ENCODE measurements around the gene COPZ2. TPM values are rescaled to one million over a fixed set of nuclear protein-coding genes. Genes with fewer than 3 reads are reported as not detected.
"Not testable (repeated sequence)": the region's sequence is repeated elsewhere in the genome, so short reads cannot be mapped to it uniquely, and the experiment has no call there.

Gene COPZ2
- total RNA-seq, 1 donor from 2014 or later = 0.30 TPM

- Histone ChIP-seq H3F3A (ENCODE audit: low read depth) (peaks cover 29% of the 10 kb centered on the region), H2AFZ (replicated peaks) (no peak overlapping the region), H3K36me3 (no peaks in the 10 kb centered on the region), H3K27me3 (peaks cover 27% of the 10 kb centered on the region), H3K27ac (no peak overlapping the region), H3K79me2 (ENCODE audit: low read depth) (no peaks in the 10 kb centered on the region), H3K4me2 (peak overlapping the region; percentile 91), H3K9me3 (ENCODE audit: low read depth) (no peaks in the 10 kb centered on the region), H3K9ac (no peak overlapping the region), H4K20me1 (ENCODE audit: low read depth) (no peaks in the 10 kb centered on the region), H3K4me1 (peaks cover 11% of the 10 kb centered on the region), H3K4me3 (peak overlapping the region; percentile 52)
- peak overlapping the region; percentile 19 for H3K4me3 Mint-ChIP-seq
- peaks cover 18% of the 10 kb centered on the region for H3K27me3 Mint-ChIP-seq (ENCODE audit: insufficient read depth, low read depth)
- H3K4me1 Mint-ChIP-seq = peaks cover 53% of the 10 kb centered on the region
- H3K36me3 Mint-ChIP-seq = no peaks in the 10 kb centered on the region
- no peaks in the 10 kb centered on the region for H3K9me3 Mint-ChIP-seq
- no peak for DNase-seq (ENCODE audit: low spot score)
- H3K27ac Mint-ChIP-seq = peak overlapping the region; percentile 2
- TF ChIP-seq EZH2 (IDR thresholded peaks at IDR 0.05) (no peak), EZH2phosphoT487 (IDR thresholded peaks at IDR 0.05) (no peak), CTCF (IDR thresholded peaks at IDR 0.05) (no peak)
These were observed 14.7 kb downstream of the COPZ2 start for GRCh38 chr17:48022901-48023300.

GRCh38 chr17:48021934-48022333 is 15.7 kb downstream of the COPZ2 start:
- peaks cover 20% of the 10 kb centered on the region for H3K27me3 Mint-ChIP-seq (ENCODE audit: insufficient read depth, low read depth)
- TF ChIP-seq CTCF (IDR thresholded peaks at IDR 0.05) (no peak), EZH2 (IDR thresholded peaks at IDR 0.05) (no peak), EZH2phosphoT487 (IDR thresholded peaks at IDR 0.05) (no peak)
- peaks cover 29% of the 10 kb centered on the region for H3F3A ChIP-seq (ENCODE audit: low read depth)

GRCh38 chr17:48017817-48018158 is 19.8 kb downstream of the COPZ2 start:
- Mint-ChIP-seq H3K27ac (peak overlapping the region; percentile 93), H3K4me3 (peak overlapping the region; percentile 43), H3K4me1 (peaks cover 60% of the 10 kb centered on the region)
- not testable (repeated sequence) for H3K9me3 ChIP-seq (ENCODE audit: low read depth); H3K4me2 ChIP-seq; H3K27me3 ChIP-seq; H4K20me1 ChIP-seq (ENCODE audit: low read depth); H3K79me2 ChIP-seq (ENCODE audit: low read depth); DNase-seq (ENCODE audit: low spot score); H3K4me3 ChIP-seq; H3K36me3 Mint-ChIP-seq; H3K9me3 Mint-ChIP-seq; H3K36me3 ChIP-seq; H3K27me3 Mint-ChIP-seq (ENCODE audit: insufficient read depth, low read depth); H3K9ac ChIP-seq; H3K27ac ChIP-seq
- Histone ChIP-seq H2AFZ (replicated peaks) (peak overlapping the region; percentile 36), H3K4me1 (peaks cover 46% of the 10 kb centered on the region), H3F3A (ENCODE audit: low read depth) (peaks cover 40% of the 10 kb centered on the region)

More at GRCh38 chr17:48021934-48022333, 15.7 kb downstream of the COPZ2 start:
- Mint-ChIP-seq H3K4me1 (peaks cover 52% of the 10 kb centered on the region), H3K36me3 (no peaks in the 10 kb centered on the region), H3K4me3 (no peak overlapping the region), H3K27ac (no peak overlapping the region), H3K9me3 (no peaks in the 10 kb centered on the region)
- peaks cover 16% of the 10 kb centered on the region for H3K4me1 ChIP-seq
- no peaks in the 10 kb centered on the region for H4K20me1 ChIP-seq (ENCODE audit: low read depth)
- no peak overlapping the region for H3K4me3 ChIP-seq
- H3K4me2 ChIP-seq = no peak overlapping the region
- no peaks in the 10 kb centered on the region for H3K9me3 ChIP-seq (ENCODE audit: low read depth)
- H2AFZ ChIP-seq (replicated peaks) = no peak overlapping the region
- H3K9ac ChIP-seq = no peak overlapping the region
- DNase-seq (ENCODE audit: low spot score) = no peak
- peaks cover 27% of the 10 kb centered on the region for H3K27me3 ChIP-seq
- H3K36me3 ChIP-seq = no peaks in the 10 kb centered on the region
- H3K27ac ChIP-seq = no peak overlapping the region
- H3K79me2 ChIP-seq (ENCODE audit: low read depth) = no peaks in the 10 kb centered on the region

GRCh38 chr17:48016112-48016511 is 21.5 kb downstream of the COPZ2 start:
- H3K9me3 ChIP-seq (ENCODE audit: low read depth) = no peaks in the 10 kb centered on the region
- no peaks in the 10 kb centered on the region for H3K36me3 ChIP-seq
- H3K4me1 ChIP-seq = peaks cover 60% of the 10 kb centered on the region
- H4K20me1 ChIP-seq (ENCODE audit: low read depth) = no peaks in the 10 kb centered on the region
- H3K9ac ChIP-seq = no peak overlapping the region
- H3K27me3 ChIP-seq = no peaks in the 10 kb centered on the region
- H3K27ac Mint-ChIP-seq = peak overlapping the region; percentile 87
- no peak overlapping the region for H3K4me3 Mint-ChIP-seq
- no peak overlapping the region for H3K27ac ChIP-seq
- peaks cover 52% of the 10 kb centered on the region for H3F3A ChIP-seq (ENCODE audit: low read depth)
- peaks cover 11% of the 10 kb centered on the region for H3K27me3 Mint-ChIP-seq (ENCODE audit: insufficient read depth, low read depth)
- no peak overlapping the region for H3K4me3 ChIP-seq
- no peak overlapping the region for H2AFZ ChIP-seq (replicated peaks)
- no peak for TF ChIP-seq EZH2 (IDR thresholded peaks at IDR 0.05)
- no peaks in the 10 kb centered on the region for H3K9me3 Mint-ChIP-seq
- no peaks in the 10 kb centered on the region for H3K79me2 ChIP-seq (ENCODE audit: low read depth)
- peaks cover 70% of the 10 kb centered on the region for H3K4me1 Mint-ChIP-seq
- no peak overlapping the region for H3K4me2 ChIP-seq
- H3K36me3 Mint-ChIP-seq = no peaks in the 10 kb centered on the region
- DNase-seq (ENCODE audit: low spot score) = no peak
